DMS 273 (cell line): Measurements from ENCODE around the gene GLYR1.
A peak's percentile ranks its signal among the peaks of the same experiment; 100 is the strongest.

Experiments used
- DNase-seq: peaks from one replicate; lab custom pipeline; 2025; ENCODE audit not compliant: unreplicated experiment; lab: John Stamatoyannopoulos, UW

The GLYR1 gene

GRCh38 chr16:4852221-4852872 lies 5.3 kb upstream of the GLYR1 start:
- DNase-seq = no peak

GRCh38 chr16:4850211-4850610 lies 3.1 kb upstream of the GLYR1 start:
- DNase-seq = no peak

- peak; percentile 77 for DNase-seq
These were observed 893 bp upstream of the GLYR1 start for GRCh38 chr16:4847774-4848587.

GRCh38 chr16:4846503-4846900 lies 586 bp downstream of the GLYR1 start:
- DNase-seq = peak; percentile 59

- DNase-seq = no peak
These were observed 6.1 kb downstream of the GLYR1 start for GRCh38 chr16:4840984-4841383.

GRCh38 chr16:4839942-4840341 lies 7.1 kb downstream of the GLYR1 start:
- DNase-seq = no peak

- no peak for DNase-seq
These were observed 9.2 kb downstream of the GLYR1 start for GRCh38 chr16:4837733-4838501.

GRCh38 chr16:4836727-4837126 lies 10.4 kb downstream of the GLYR1 start:
- no peak for DNase-seq

GRCh38 chr16:4833584-4833983 lies 13.5 kb downstream of the GLYR1 start:
- no peak for DNase-seq

- no peak for DNase-seq
These were observed 14.3 kb downstream of the GLYR1 start for GRCh38 chr16:4832698-4833343.

- DNase-seq = no peak
These were observed 15.5 kb downstream of the GLYR1 start for GRCh38 chr16:4831616-4832015.

- DNase-seq = no peak
These were observed 16.7 kb downstream of the GLYR1 start for GRCh38 chr16:4830408-4830807.

- DNase-seq = no peak
These were observed 18.3 kb downstream of the GLYR1 start for GRCh38 chr16:4828567-4829321.

- no peak for DNase-seq
These were observed 20.1 kb downstream of the GLYR1 start for GRCh38 chr16:4826980-4827379.

GRCh38 chr16:4826526-4826925 lies 20.6 kb downstream of the GLYR1 start:
- no peak for DNase-seq

GRCh38 chr16:4825196-4825595 lies 21.9 kb downstream of the GLYR1 start:
- DNase-seq = no peak

GRCh38 chr16:4820652-4821051 lies 26.4 kb downstream of the GLYR1 start:
- no peak for DNase-seq

- DNase-seq = no peak
These were observed 32.4 kb downstream of the GLYR1 start for GRCh38 chr16:4814542-4815173.

GRCh38 chr16:4814046-4814445 lies 33.0 kb downstream of the GLYR1 start:
- DNase-seq = no peak
